CD4-positive, alpha-beta T cell treated with Interleukin-21 for 1 hour (primary cell): ENCODE data around the gene THADA.
"Not testable (repeated sequence)": the region's sequence is repeated elsewhere in the genome, so short reads cannot be mapped to it uniquely, and the experiment has no call there.

Source experiments
- DNase-seq: peaks from one replicate; pipeline ENCODE4 v3.0.0-alpha.2; 2020

THADA gene

GRCh38 chr2:43408407-43409160 lies 187.3 kb downstream of the THADA start:
- DNase-seq, result no peak

GRCh38 chr2:43407935-43408334 lies 187.9 kb downstream of the THADA start:
- DNase-seq, result no peak

- no peak for DNase-seq
These were observed 189.1 kb downstream of the THADA start for GRCh38 chr2:43406651-43407279.

GRCh38 chr2:43405829-43406228 lies 190.0 kb downstream of the THADA start:
- no peak for DNase-seq

- no peak for DNase-seq
These were observed 193.3 kb downstream of the THADA start for GRCh38 chr2:43402452-43402937.

- DNase-seq, result no peak
These were observed 193.8 kb downstream of the THADA start for GRCh38 chr2:43402002-43402401.

- DNase-seq, result no peak
These were observed 195.3 kb downstream of the THADA start for GRCh38 chr2:43400508-43400907.

- no peak for DNase-seq
These were observed 196.1 kb downstream of the THADA start for GRCh38 chr2:43399515-43400264.

GRCh38 chr2:43399098-43399497 lies 196.7 kb downstream of the THADA start:
- no peak for DNase-seq

GRCh38 chr2:43397821-43398220 lies 198.0 kb downstream of the THADA start:
- DNase-seq, result no peak

- no peak for DNase-seq
These were observed 198.4 kb downstream of the THADA start for GRCh38 chr2:43397411-43397810.

GRCh38 chr2:43396344-43396743 lies 199.5 kb downstream of the THADA start:
- not testable (repeated sequence) for DNase-seq

- no peak for DNase-seq
These were observed 201.9 kb downstream of the THADA start for GRCh38 chr2:43393918-43394317.

- DNase-seq, result no peak
These were observed 204.0 kb downstream of the THADA start for GRCh38 chr2:43391878-43392215.

GRCh38 chr2:43391201-43391877 lies 204.5 kb downstream of the THADA start:
- no peak for DNase-seq

- DNase-seq, result no peak
These were observed 206.0 kb downstream of the THADA start for GRCh38 chr2:43389581-43390466.

- no peak for DNase-seq
These were observed 207.5 kb downstream of the THADA start for GRCh38 chr2:43388371-43388770.

- no peak for DNase-seq
These were observed 208.5 kb downstream of the THADA start for GRCh38 chr2:43387092-43388062.

- not testable (repeated sequence) for DNase-seq
These were observed 209.2 kb downstream of the THADA start for GRCh38 chr2:43386679-43387078.

- DNase-seq, result no peak
These were observed 211.7 kb downstream of the THADA start for GRCh38 chr2:43384143-43384542.

GRCh38 chr2:43383533-43383932 lies 212.3 kb downstream of the THADA start:
- no peak for DNase-seq
